Trophoblast cell (in vitro differentiated cells and primary cell): Measurements from ENCODE around the gene MYO1A.
"Not testable (repeated sequence)": the region's sequence is repeated elsewhere in the genome, so short reads cannot be mapped to it uniquely, and the experiment has no call there.

Source experiments
- DNase-seq, 2 donors: peaks; one replicate each; pipeline ENCODE4 v3.0.0-alpha.2; 2016
- H2AFZ ChIP-seq: 2 replicates; pipeline ENCODE4 v1.6.1; 2013; ENCODE audit warnings: low read length, moderate library complexity, mild to moderate bottlenecking; ENCODE audit not compliant: insufficient read depth, poor library complexity
- H2AK5ac ChIP-seq: 2 replicates; pipeline ENCODE4 v1.6.1; 2013; ENCODE audit warnings: mild to moderate bottlenecking, low read length
- H2BK120ac ChIP-seq: 2 replicates; pipeline ENCODE4 v1.6.1; 2013; ENCODE audit warnings: low read length, mild to moderate bottlenecking, moderate library complexity; ENCODE audit not compliant: insufficient read depth, poor library complexity
- H2BK12ac ChIP-seq: 2 replicates; pipeline ENCODE4 v1.6.1; 2013; ENCODE audit warnings: mild to moderate bottlenecking, low read length, moderate library complexity
- H2BK5ac ChIP-seq: 2 replicates; pipeline ENCODE4 v1.6.1; 2013; ENCODE audit warnings: low read length, low read depth, moderate library complexity, mild to moderate bottlenecking; ENCODE audit not compliant: poor library complexity
- H3K14ac ChIP-seq: 2 replicates; pipeline ENCODE4 v1.6.1; 2013; ENCODE audit warnings: mild to moderate bottlenecking, low read length
- H3K18ac ChIP-seq: 2 replicates; pipeline ENCODE4 v1.6.1; 2013; ENCODE audit warnings: mild to moderate bottlenecking, low read length
- H3K23ac ChIP-seq: 2 replicates; pipeline ENCODE4 v1.6.1; 2013; ENCODE audit warnings: low read length
- H3K27ac ChIP-seq: 2 replicates; pipeline ENCODE4 v1.5.1; 2013; ENCODE audit warnings: low read depth, mild to moderate bottlenecking, inconsistent platforms, low read length, moderate library complexity
- H3K27me3 ChIP-seq: 2 replicates; pipeline ENCODE4 v1.6.1; 2013; ENCODE audit warnings: inconsistent platforms, mild to moderate bottlenecking, low read length, moderate library complexity; ENCODE audit not compliant: insufficient read depth
- H3K36me3 ChIP-seq, 2 experiments: 1 replicate in 1 of 2; 2 replicates in 1 of 2; pipeline ENCODE4 v1.6.1; 2013; ENCODE audit warnings: low read length in 2 of 2, mild to moderate bottlenecking in 2 of 2, moderate library complexity in 1 of 2; ENCODE audit not compliant: insufficient read depth in 2 of 2, control insufficient read depth in 1 of 2
- H3K4ac ChIP-seq: 2 replicates; pipeline ENCODE4 v1.6.1; 2013; ENCODE audit warnings: low read depth, mild to moderate bottlenecking, low read length, moderate library complexity
- H3K4me1 ChIP-seq, 2 experiments: 1 replicate in 1 of 2; 2 replicates in 1 of 2; pipeline ENCODE4 v1.6.1; 2013; ENCODE audit warnings: low read length in 2 of 2, mild to moderate bottlenecking in 2 of 2, moderate library complexity in 1 of 2; ENCODE audit not compliant: insufficient read depth in 2 of 2, control insufficient read depth in 1 of 2
- H3K4me2 ChIP-seq: 2 replicates; pipeline ENCODE4 v1.6.1; 2013; ENCODE audit warnings: inconsistent platforms, mild to moderate bottlenecking, low read length, moderate library complexity
- H3K4me3 ChIP-seq: 2 replicates; pipeline ENCODE4 v1.5.1; 2013; ENCODE audit warnings: mild to moderate bottlenecking, low read depth, low read length, inconsistent platforms
- H3K79me1 ChIP-seq: one replicate; pipeline ENCODE4 v1.6.1; 2013; ENCODE audit warnings: low read length
- H3K79me2 ChIP-seq: 2 replicates; pipeline ENCODE4 v1.6.1; 2013; ENCODE audit warnings: low read length, mild to moderate bottlenecking; ENCODE audit not compliant: control insufficient read depth, insufficient read depth, poor library complexity
- H3K9ac ChIP-seq: 2 replicates; pipeline ENCODE4 v1.6.1; 2013; ENCODE audit warnings: mild to moderate bottlenecking, low read length
- H3K9me3 ChIP-seq: 2 replicates; pipeline ENCODE4 v1.6.1; 2013; ENCODE audit warnings: low read depth, mild to moderate bottlenecking, control low read depth, inconsistent platforms, low read length; ENCODE audit not compliant: insufficient read depth
- H4K12ac ChIP-seq: 2 replicates; pipeline ENCODE4 v1.6.1; 2013; ENCODE audit warnings: low read depth, mild to moderate bottlenecking, low read length, moderate library complexity
- H4K8ac ChIP-seq: 2 replicates; pipeline ENCODE4 v1.6.1; 2013; ENCODE audit warnings: low read depth, mild to moderate bottlenecking, low read length, moderate library complexity
- H4K91ac ChIP-seq: one replicate; pipeline ENCODE4 v1.6.1; 2013; ENCODE audit warnings: low read depth, mild to moderate bottlenecking, low read length, moderate library complexity
- WGBS: extraction: QIAGEN DNeasy Blood & Tissue Kit; methylation state at CpG from one replicate; pipeline ENCODE4 v1.1.7; 2013; ENCODE audit warnings: missing lambda C conversion rate; ENCODE audit not compliant: insufficient read length, insufficient coverage; ENCODE audit errors: extremely low coverage; 5-methylcytosine and 5-hydroxymethylcytosine counted together

MYO1A gene

GRCh38 chr12:56987011-56987410 is 62.9 kb downstream of the MYO1A start:
- DNase-seq, result no peak
- Histone ChIP-seq H4K8ac (no peak overlapping the region), H3K9ac (no peak overlapping the region), H3K4me1 (peaks cover 4 to 7% of the 10 kb centered on the region in 2 experiments), H3K4me2 (no peak overlapping the region), H3K14ac (no peak overlapping the region), H2AK5ac (peak overlapping the region; percentile 3), H4K12ac (no peak overlapping the region), H3K4me3 (no peak overlapping the region), H3K36me3 (no peaks in the 10 kb centered on the region), H2BK12ac (peak overlapping the region; percentile 51), H3K9me3 (peaks cover 2% of the 10 kb centered on the region), H3K23ac (no peak overlapping the region), H2BK5ac (no peak overlapping the region), H4K91ac (no peak overlapping the region), H2AFZ (no peak overlapping the region), H3K27me3 (no peaks in the 10 kb centered on the region), H3K79me2 (no peaks in the 10 kb centered on the region), H3K27ac (no peak overlapping the region), H3K18ac (no peak overlapping the region), H2BK120ac (no peak overlapping the region), H3K4ac (no peak overlapping the region), H3K79me1 (peaks cover 2% of the 10 kb centered on the region)

GRCh38 chr12:56985714-56986113 is 64.2 kb downstream of the MYO1A start:
- H3K9ac ChIP-seq, H3K36me3 ChIP-seq, H2BK12ac ChIP-seq, H4K12ac ChIP-seq, H3K79me2 ChIP-seq, H3K4me2 ChIP-seq, H3K14ac ChIP-seq, H3K27ac ChIP-seq, H3K18ac ChIP-seq, H3K9me3 ChIP-seq, H4K8ac ChIP-seq, H4K91ac ChIP-seq, H2BK5ac ChIP-seq, H3K4me3 ChIP-seq, H3K23ac ChIP-seq, H3K27me3 ChIP-seq, H2AK5ac ChIP-seq, H3K79me1 ChIP-seq, H3K4ac ChIP-seq, H2AFZ ChIP-seq, H2BK120ac ChIP-seq, H3K4me1 ChIP-seq: not testable (repeated sequence)
- peak; percentile 83 to 89 for DNase-seq
- no CpG with 5 or more reads among the region's 6 CpGs for WGBS

GRCh38 chr12:56983386-56983785 is 66.5 kb downstream of the MYO1A start:
- Histone ChIP-seq H4K91ac (no peak overlapping the region), H3K9me3 (peaks cover 5% of the 10 kb centered on the region), H3K4me3 (no peak overlapping the region), H3K14ac (no peak overlapping the region), H3K18ac (no peak overlapping the region), H2AFZ (no peak overlapping the region), H3K36me3 (no peaks in the 10 kb centered on the region), H3K9ac (no peak overlapping the region), H3K4me1 (peaks cover 4 to 7% of the 10 kb centered on the region in 2 experiments), H3K79me1 (peaks cover 2% of the 10 kb centered on the region), H3K27me3 (no peaks in the 10 kb centered on the region), H2AK5ac (no peak overlapping the region), H2BK5ac (no peak overlapping the region), H4K8ac (no peak overlapping the region), H3K27ac (no peak overlapping the region), H3K79me2 (no peaks in the 10 kb centered on the region), H3K4me2 (no peak overlapping the region), H2BK12ac (no peak overlapping the region), H2BK120ac (no peak overlapping the region), H3K23ac (no peak overlapping the region), H4K12ac (no peak overlapping the region), H3K4ac (no peak overlapping the region)
- no CpG with 5 or more reads among the region's 4 CpGs for WGBS
- no peak for DNase-seq

GRCh38 chr12:56982578-56983236 is 67.2 kb downstream of the MYO1A start:
- H2AFZ ChIP-seq, H3K79me2 ChIP-seq, H3K27me3 ChIP-seq, H4K12ac ChIP-seq, H3K14ac ChIP-seq, H3K9me3 ChIP-seq, H3K4me3 ChIP-seq, H4K8ac ChIP-seq, H2AK5ac ChIP-seq, H3K18ac ChIP-seq, H4K91ac ChIP-seq, H3K27ac ChIP-seq, DNase-seq, H3K9ac ChIP-seq, H3K79me1 ChIP-seq, H3K36me3 ChIP-seq, H3K4ac ChIP-seq, H3K23ac ChIP-seq, H2BK5ac ChIP-seq, H2BK12ac ChIP-seq, H3K4me1 ChIP-seq, H2BK120ac ChIP-seq, H3K4me2 ChIP-seq: not testable (repeated sequence)
- no CpG with 5 or more reads among the region's 3 CpGs for WGBS
